Karpas-422 (cell line): Measurements from ENCODE around the gene PSTPIP2. TPM values are rescaled to one million over a fixed set of nuclear protein-coding genes. Genes with fewer than 3 reads are reported as not detected.

Experiments used
- DNase-seq: peaks from one replicate; pipeline ENCODE4 v3.0.0-alpha.2; 2015
- H2AFZ ChIP-seq: fragments of 200-600 bp; sonication (generic); 2 replicates; pipeline ENCODE4 v1.6.1; 2014; ENCODE audit warnings: antibody characterized with exemption, low read length, mixed read lengths
- H3K27ac ChIP-seq: fragments of 200-600 bp; sonication (generic); 2 replicates; pipeline ENCODE4 v1.5.1; 2014; ENCODE audit warnings: mild to moderate bottlenecking, low read length, moderate library complexity
- H3K27me3 ChIP-seq: fragments of 200-600 bp; sonication (generic); 2 replicates; pipeline ENCODE4 v1.6.1; 2014; ENCODE audit warnings: low read length, mixed read lengths
- H3K36me3 ChIP-seq: fragments of 200-600 bp; sonication (generic); 2 replicates; pipeline ENCODE4 v1.6.1; 2014; ENCODE audit warnings: low read length, mixed read lengths; ENCODE audit not compliant: insufficient read depth
- H3K4me1 ChIP-seq: fragments of 200-600 bp; sonication (generic); 2 replicates; pipeline ENCODE4 v1.6.1; 2014; ENCODE audit warnings: mild to moderate bottlenecking, low read length, mixed read lengths
- H3K4me2 ChIP-seq: fragments of 200-600 bp; sonication (generic); 2 replicates; pipeline ENCODE4 v1.6.1; 2014; ENCODE audit warnings: low read length, low read depth, mild to moderate bottlenecking; ENCODE audit not compliant: poor library complexity, severe bottlenecking
- H3K4me3 ChIP-seq: fragments of 200-600 bp; sonication (generic); 2 replicates; pipeline ENCODE4 v1.5.1; 2014; ENCODE audit warnings: mild to moderate bottlenecking, antibody characterized with exemption, low read length, mixed read lengths
- H3K79me2 ChIP-seq: fragments of 200-600 bp; sonication (generic); 2 replicates; pipeline ENCODE4 v1.6.1; 2014; ENCODE audit warnings: mild to moderate bottlenecking, low read length, mixed read lengths
- H3K9ac ChIP-seq: fragments of 200-600 bp; sonication (generic); 2 replicates; pipeline ENCODE4 v1.6.0; 2014; ENCODE audit warnings: low read length
- H3K9me2 ChIP-seq: fragments of 200-600 bp; sonication (generic), shearing (Covaris generic); replicated peaks from 2 replicates; pipeline ENCODE4 v1.6.0; 2014; ENCODE audit warnings: mild to moderate bottlenecking, low read length, moderate library complexity; ENCODE audit not compliant: insufficient read depth
- H3K9me3 ChIP-seq: fragments of 300-700, 200-600 bp; sonication (generic); 2 replicates; pipeline ENCODE4 v1.6.1; 2014; ENCODE audit warnings: low read length, mixed read lengths
- H4K20me1 ChIP-seq: fragments of 200-600 bp; sonication (generic); 2 replicates; pipeline ENCODE4 v1.6.1; 2014; ENCODE audit warnings: mild to moderate bottlenecking, antibody characterized with exemption, low read length, low read depth; ENCODE audit not compliant: insufficient read depth
- total RNA-seq: library from RNA; depleted of rRNA; stranded (reverse); fragments of >200 nt; shearing (Covaris generic); gene quantifications from 2 replicates; pipeline ENCODE4 v1.2.3, GENCODE V29; 2014; ENCODE audit warnings: low replicate concordance

PSTPIP2 gene
- total RNA-seq, 1 experiment from 2014 or later: not detected

- Histone ChIP-seq H3K9me2 (no peaks in the 10 kb centered on the region), H4K20me1 (no peaks in the 10 kb centered on the region), H3K27me3 (no peaks in the 10 kb centered on the region), H3K9me3 (no peaks in the 10 kb centered on the region), H3K4me2 (no peak overlapping the region), H3K79me2 (no peaks in the 10 kb centered on the region), H2AFZ (no peak overlapping the region), H3K9ac (no peak overlapping the region), H3K4me3 (no peak overlapping the region), H3K27ac (no peak overlapping the region), H3K36me3 (no peaks in the 10 kb centered on the region), H3K4me1 (peaks cover 9% of the 10 kb centered on the region)
- no peak for DNase-seq
Measured at GRCh38 chr18:46062781-46063180, 9.3 kb downstream of the PSTPIP2 start.

- DNase-seq: no peak
- Histone ChIP-seq H3K27ac (no peak overlapping the region), H3K9ac (no peak overlapping the region), H4K20me1 (no peaks in the 10 kb centered on the region), H3K4me2 (no peak overlapping the region), H3K4me3 (no peak overlapping the region), H3K27me3 (no peaks in the 10 kb centered on the region), H3K4me1 (peaks cover 6% of the 10 kb centered on the region), H3K79me2 (no peaks in the 10 kb centered on the region), H2AFZ (no peak overlapping the region), H3K9me2 (no peaks in the 10 kb centered on the region), H3K36me3 (no peaks in the 10 kb centered on the region), H3K9me3 (no peaks in the 10 kb centered on the region)
Measured at GRCh38 chr18:46061796-46062195, 10.3 kb downstream of the PSTPIP2 start.

- Histone ChIP-seq H4K20me1 (no peaks in the 10 kb centered on the region), H3K4me1 (peaks cover 6% of the 10 kb centered on the region), H3K27me3 (no peaks in the 10 kb centered on the region), H3K27ac (no peak overlapping the region), H2AFZ (no peak overlapping the region), H3K9me2 (no peaks in the 10 kb centered on the region), H3K79me2 (no peaks in the 10 kb centered on the region), H3K4me3 (no peak overlapping the region), H3K4me2 (no peak overlapping the region), H3K36me3 (no peaks in the 10 kb centered on the region), H3K9ac (no peak overlapping the region), H3K9me3 (no peaks in the 10 kb centered on the region)
- DNase-seq: no peak
Measured at GRCh38 chr18:46061387-46061786, 10.7 kb downstream of the PSTPIP2 start.

GRCh38 chr18:46060359-46060841, 11.7 kb downstream of the PSTPIP2 start:
- Histone ChIP-seq H3K36me3 (no peaks in the 10 kb centered on the region), H4K20me1 (no peaks in the 10 kb centered on the region), H3K4me1 (peaks cover 6% of the 10 kb centered on the region), H3K79me2 (no peaks in the 10 kb centered on the region), H3K27ac (no peak overlapping the region), H3K9ac (no peak overlapping the region), H2AFZ (no peak overlapping the region), H3K4me3 (no peak overlapping the region), H3K9me3 (no peaks in the 10 kb centered on the region), H3K4me2 (no peak overlapping the region), H3K27me3 (no peaks in the 10 kb centered on the region), H3K9me2 (no peaks in the 10 kb centered on the region)
- no peak for DNase-seq

- Histone ChIP-seq H3K36me3 (no peaks in the 10 kb centered on the region), H3K9ac (no peak overlapping the region), H3K9me2 (no peaks in the 10 kb centered on the region), H3K27ac (no peak overlapping the region), H3K9me3 (no peaks in the 10 kb centered on the region), H3K4me1 (no peaks in the 10 kb centered on the region), H3K4me3 (no peak overlapping the region), H3K4me2 (no peak overlapping the region), H3K27me3 (no peaks in the 10 kb centered on the region), H4K20me1 (no peaks in the 10 kb centered on the region), H3K79me2 (no peaks in the 10 kb centered on the region), H2AFZ (no peak overlapping the region)
- DNase-seq: no peak
Measured at GRCh38 chr18:46055838-46056230, 16.2 kb downstream of the PSTPIP2 start.

GRCh38 chr18:46054956-46055837, 16.9 kb downstream of the PSTPIP2 start:
- no peak for DNase-seq
- no peak overlapping the region for H3K9ac ChIP-seq
- H3K4me2 ChIP-seq: no peak overlapping the region
- no peaks in the 10 kb centered on the region for H3K36me3 ChIP-seq
- no peak overlapping the region for H2AFZ ChIP-seq
- no peak overlapping the region for H3K4me3 ChIP-seq
- no peaks in the 10 kb centered on the region for H3K9me3 ChIP-seq
- H3K9me2 ChIP-seq: no peaks in the 10 kb centered on the region
- no peaks in the 10 kb centered on the region for H3K4me1 ChIP-seq
- H4K20me1 ChIP-seq: no peaks in the 10 kb centered on the region
- no peaks in the 10 kb centered on the region for H3K27me3 ChIP-seq
- no peak overlapping the region for H3K27ac ChIP-seq
- H3K79me2 ChIP-seq: no peaks in the 10 kb centered on the region

GRCh38 chr18:46053368-46054095, 18.5 kb downstream of the PSTPIP2 start:
- H3K27ac ChIP-seq: no peak overlapping the region
- H3K9ac ChIP-seq: no peak overlapping the region
- no peaks in the 10 kb centered on the region for H3K4me1 ChIP-seq
- H3K4me3 ChIP-seq: no peak overlapping the region
- H3K79me2 ChIP-seq: no peaks in the 10 kb centered on the region
- no peaks in the 10 kb centered on the region for H4K20me1 ChIP-seq
- no peaks in the 10 kb centered on the region for H3K27me3 ChIP-seq
- H3K9me2 ChIP-seq: no peaks in the 10 kb centered on the region
- DNase-seq: no peak
- H2AFZ ChIP-seq: no peak overlapping the region
- H3K36me3 ChIP-seq: no peaks in the 10 kb centered on the region
- H3K4me2 ChIP-seq: no peak overlapping the region
- no peaks in the 10 kb centered on the region for H3K9me3 ChIP-seq

GRCh38 chr18:46051731-46052461, 20.2 kb downstream of the PSTPIP2 start:
- DNase-seq: no peak
- H3K79me2 ChIP-seq: no peaks in the 10 kb centered on the region

More at GRCh38 chr18:46051731-46052461, 20.2 kb downstream of the PSTPIP2 start:
- no peaks in the 10 kb centered on the region for H3K9me2 ChIP-seq
- H4K20me1 ChIP-seq: no peaks in the 10 kb centered on the region
- no peaks in the 10 kb centered on the region for H3K27me3 ChIP-seq
- no peaks in the 10 kb centered on the region for H3K36me3 ChIP-seq
- H2AFZ ChIP-seq: no peak overlapping the region
- H3K9me3 ChIP-seq: no peaks in the 10 kb centered on the region
- H3K9ac ChIP-seq: no peak overlapping the region
- H3K4me1 ChIP-seq: no peaks in the 10 kb centered on the region
- H3K4me2 ChIP-seq: no peak overlapping the region
- no peak overlapping the region for H3K4me3 ChIP-seq
- no peak overlapping the region for H3K27ac ChIP-seq
